Endothelial cell (in vitro differentiated cells): Measurements from ENCODE around the gene EEF1G. TPM values are rescaled to one million over a fixed set of nuclear protein-coding genes. Genes with fewer than 3 reads are reported as not detected.

Experiments
- DNase-seq: peaks from one replicate; pipeline ENCODE4 v3.0.0; 2021; ENCODE audit warnings: low spot score
- H3K27ac Mint-ChIP-seq: one replicate; pipeline ENCODE4 v1.8.0; 2021; ENCODE audit warnings: mixed read lengths, inconsistent platforms; ENCODE audit not compliant: unreplicated experiment
- H3K27me3 Mint-ChIP-seq: one replicate; pipeline ENCODE4 v1.8.0; 2021; ENCODE audit warnings: mild to moderate bottlenecking, moderate library complexity, mixed read lengths, inconsistent platforms; ENCODE audit not compliant: unreplicated experiment
- H3K36me3 Mint-ChIP-seq: one replicate; pipeline ENCODE4 v1.8.0; 2021; ENCODE audit warnings: mild to moderate bottlenecking, low read depth, mixed read lengths, inconsistent platforms; ENCODE audit not compliant: unreplicated experiment
- H3K4me1 Mint-ChIP-seq: one replicate; pipeline ENCODE4 v1.8.0; 2021; ENCODE audit warnings: mild to moderate bottlenecking, mixed read lengths, inconsistent platforms; ENCODE audit not compliant: unreplicated experiment
- H3K4me3 Mint-ChIP-seq: one replicate; pipeline ENCODE4 v1.8.0; 2021; ENCODE audit warnings: mild to moderate bottlenecking, mixed read lengths, inconsistent platforms; ENCODE audit not compliant: unreplicated experiment
- H3K9me3 Mint-ChIP-seq: one replicate; pipeline ENCODE4 v1.8.0; 2021; ENCODE audit warnings: mixed read lengths, inconsistent platforms; ENCODE audit not compliant: unreplicated experiment
- total RNA-seq: library from RNA; stranded (reverse); fragmentation: NEBNext Ultra II Directional; extraction: Animal tissue kit (Norgen Biotek cat#: 25700); gene quantifications from one replicate; pipeline ENCODE4 v1.2.1, GENCODE V29; 2021; ENCODE audit not compliant: unreplicated experiment
- TF ChIP-seq, protein P1 (sequence below): fragments of 200-600 bp; sonication (generic); IDR thresholded peaks from one replicate; pipeline ENCODE4 v1.5.0; 2021; ENCODE audit warnings: antibody characterized with exemption; ENCODE audit not compliant: unreplicated experiment

The EEF1G gene
- total RNA-seq, 1 donor from 2014 or later, result 1,951 TPM

DNA sequence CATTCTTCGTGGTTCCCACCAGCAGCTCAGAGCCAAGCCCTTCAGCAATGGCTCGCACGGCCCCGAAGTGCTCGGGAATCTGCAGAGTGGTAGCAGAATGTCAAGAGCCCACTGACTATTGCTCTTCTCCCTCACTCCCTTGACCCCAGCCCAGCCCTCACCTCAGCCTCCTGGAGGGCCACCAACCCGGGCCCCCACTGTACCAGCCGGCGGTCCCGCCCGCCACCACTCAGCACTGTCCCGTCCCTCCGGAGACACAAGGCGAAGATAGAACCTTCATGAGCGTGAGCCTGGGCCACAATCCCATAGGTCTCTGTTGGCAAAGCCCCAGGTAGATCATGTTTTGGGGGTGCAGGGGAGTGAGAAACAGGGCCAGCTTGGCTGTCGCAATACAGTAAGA, 32.2 kb upstream of the EEF1G start:
- peaks cover 38% of the 10 kb centered on the region for H3K36me3 Mint-ChIP-seq
- no peaks in the 10 kb centered on the region for H3K9me3 Mint-ChIP-seq
- peaks cover 34% of the 10 kb centered on the region for H3K4me1 Mint-ChIP-seq
- H3K27me3 Mint-ChIP-seq, result peaks cover 18% of the 10 kb centered on the region
- DNase-seq, result no peak
- no peak overlapping the region for H3K4me3 Mint-ChIP-seq
- TF ChIP-seq, protein P1, sequence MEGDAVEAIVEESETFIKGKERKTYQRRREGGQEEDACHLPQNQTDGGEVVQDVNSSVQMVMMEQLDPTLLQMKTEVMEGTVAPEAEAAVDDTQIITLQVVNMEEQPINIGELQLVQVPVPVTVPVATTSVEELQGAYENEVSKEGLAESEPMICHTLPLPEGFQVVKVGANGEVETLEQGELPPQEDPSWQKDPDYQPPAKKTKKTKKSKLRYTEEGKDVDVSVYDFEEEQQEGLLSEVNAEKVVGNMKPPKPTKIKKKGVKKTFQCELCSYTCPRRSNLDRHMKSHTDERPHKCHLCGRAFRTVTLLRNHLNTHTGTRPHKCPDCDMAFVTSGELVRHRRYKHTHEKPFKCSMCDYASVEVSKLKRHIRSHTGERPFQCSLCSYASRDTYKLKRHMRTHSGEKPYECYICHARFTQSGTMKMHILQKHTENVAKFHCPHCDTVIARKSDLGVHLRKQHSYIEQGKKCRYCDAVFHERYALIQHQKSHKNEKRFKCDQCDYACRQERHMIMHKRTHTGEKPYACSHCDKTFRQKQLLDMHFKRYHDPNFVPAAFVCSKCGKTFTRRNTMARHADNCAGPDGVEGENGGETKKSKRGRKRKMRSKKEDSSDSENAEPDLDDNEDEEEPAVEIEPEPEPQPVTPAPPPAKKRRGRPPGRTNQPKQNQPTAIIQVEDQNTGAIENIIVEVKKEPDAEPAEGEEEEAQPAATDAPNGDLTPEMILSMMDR, result no peak
- no peak overlapping the region for H3K27ac Mint-ChIP-seq

DNA sequence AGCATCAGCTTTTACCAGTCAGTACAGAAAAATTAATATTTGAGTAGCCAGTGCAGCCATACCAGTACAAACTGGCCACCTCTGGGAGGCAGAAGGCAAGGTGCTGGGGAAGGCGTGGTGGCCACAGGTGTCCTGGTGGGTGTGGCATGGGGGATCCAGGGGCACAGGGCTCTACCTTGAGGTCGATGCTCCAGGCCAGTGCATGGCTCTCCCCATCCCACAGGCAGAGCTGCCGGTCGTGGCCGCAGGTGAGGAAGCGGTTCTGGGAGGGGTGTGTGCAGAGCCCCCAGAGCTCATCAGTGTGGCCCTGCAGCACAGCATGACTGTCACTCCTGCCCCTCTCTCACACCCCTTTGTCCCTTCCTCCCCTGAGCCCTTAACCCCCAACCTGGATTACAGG, 31.8 kb upstream of the EEF1G start:
- no peak for DNase-seq
- Mint-ChIP-seq H3K27ac (no peak overlapping the region), H3K36me3 (peaks cover 40% of the 10 kb centered on the region), H3K27me3 (peaks cover 17% of the 10 kb centered on the region), H3K4me3 (no peak overlapping the region), H3K4me1 (peaks cover 34% of the 10 kb centered on the region), H3K9me3 (no peaks in the 10 kb centered on the region)
- TF ChIP-seq, protein P1, result no peak

DNA sequence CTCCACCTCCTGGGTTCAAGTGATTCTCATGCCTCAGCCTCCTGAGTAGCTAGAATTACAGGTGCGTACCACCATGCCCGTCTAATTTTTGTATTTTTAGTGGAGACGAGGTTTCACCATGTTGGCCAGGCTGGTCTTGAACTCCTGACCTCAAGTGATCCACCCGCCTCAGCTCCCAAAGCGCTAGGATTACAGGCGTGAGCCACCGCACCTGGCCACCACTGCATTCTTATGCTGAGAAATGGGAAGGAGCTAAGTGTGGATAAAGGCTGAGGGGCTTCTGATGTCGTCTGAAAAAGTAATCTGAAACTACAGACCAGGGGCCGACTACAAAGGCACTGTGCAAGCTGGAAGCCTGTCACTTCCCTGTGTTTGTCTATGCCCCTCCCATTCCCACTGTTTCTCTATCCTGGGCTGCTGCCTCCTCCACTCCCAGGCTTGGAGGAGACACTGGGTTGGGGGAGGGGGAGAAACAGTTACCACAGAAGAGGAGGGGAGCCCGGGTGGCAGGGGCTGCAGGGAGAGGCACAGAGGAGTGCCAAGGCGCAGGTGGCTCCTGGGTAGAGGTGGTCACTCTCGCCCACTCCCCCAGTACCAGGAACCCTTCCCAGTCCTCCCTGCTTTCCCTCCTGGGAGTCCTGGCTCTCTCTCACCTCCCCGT, 30.9 kb upstream of the EEF1G start:
- H3K4me3 Mint-ChIP-seq, result peak overlapping the region; percentile 91
- H3K9me3 Mint-ChIP-seq, result no peaks in the 10 kb centered on the region
- H3K27ac Mint-ChIP-seq, result no peak overlapping the region
- H3K36me3 Mint-ChIP-seq, result peaks cover 49% of the 10 kb centered on the region
- TF ChIP-seq, protein P1, result no peak
- peaks cover 37% of the 10 kb centered on the region for H3K4me1 Mint-ChIP-seq
- H3K27me3 Mint-ChIP-seq, result peaks cover 19% of the 10 kb centered on the region
- DNase-seq, result no peak

DNA sequence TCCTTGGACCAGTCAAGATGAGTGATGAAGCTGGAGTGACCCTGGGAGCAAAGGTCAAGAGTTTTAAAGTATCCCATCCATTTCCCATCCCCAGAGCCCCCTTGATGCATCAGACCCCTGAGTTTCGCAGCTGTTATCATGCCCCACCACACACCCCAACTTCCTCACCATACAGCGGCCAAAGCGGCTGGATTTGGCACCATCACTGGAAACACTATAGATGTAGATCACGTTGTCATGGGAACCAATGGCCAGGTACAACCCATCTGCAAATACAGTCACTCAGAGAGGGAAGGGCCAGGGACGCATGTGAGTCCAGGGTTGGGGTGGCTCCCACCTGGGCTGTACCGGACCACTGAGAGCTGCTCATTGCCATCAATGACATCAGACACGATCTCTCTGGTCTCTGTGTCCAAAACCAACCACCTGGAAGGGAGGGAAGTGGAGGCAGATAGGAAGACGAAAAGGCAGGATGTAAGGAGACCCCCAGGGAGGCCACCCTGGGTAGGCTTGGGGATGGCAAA, 30.1 kb upstream of the EEF1G start:
- no peaks in the 10 kb centered on the region for H3K9me3 Mint-ChIP-seq
- no peak for DNase-seq
- peak overlapping the region; percentile 91 for H3K4me3 Mint-ChIP-seq
- H3K36me3 Mint-ChIP-seq, result peaks cover 53% of the 10 kb centered on the region
- H3K4me1 Mint-ChIP-seq, result peaks cover 45% of the 10 kb centered on the region
- TF ChIP-seq, protein P1, result no peak
- H3K27me3 Mint-ChIP-seq, result peaks cover 15% of the 10 kb centered on the region
- peak overlapping the region; percentile 89 for H3K27ac Mint-ChIP-seq

DNA sequence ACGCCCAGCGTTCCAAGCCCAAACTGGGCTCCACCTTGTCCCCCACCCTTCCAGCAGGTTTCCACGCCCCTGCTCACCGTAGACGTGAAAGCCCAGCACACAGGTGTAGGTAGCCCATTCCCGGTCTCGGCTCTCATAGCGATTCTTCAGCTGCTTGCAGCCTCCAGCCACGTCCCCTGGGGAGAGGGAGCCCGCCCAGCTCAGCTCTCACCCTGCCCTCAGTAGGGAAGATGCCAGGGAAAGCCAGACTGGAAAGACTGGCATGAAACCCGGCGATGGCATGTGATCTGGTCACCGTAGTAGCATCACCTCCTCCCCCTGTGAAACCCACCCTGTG, 29.3 kb upstream of the EEF1G start:
- Mint-ChIP-seq H3K27ac (peak overlapping the region; percentile 89), H3K9me3 (no peaks in the 10 kb centered on the region), H3K27me3 (peaks cover 19% of the 10 kb centered on the region), H3K4me1 (peaks cover 52% of the 10 kb centered on the region), H3K4me3 (peak overlapping the region; percentile 91), H3K36me3 (peaks cover 56% of the 10 kb centered on the region)
- DNase-seq, result no peak
- TF ChIP-seq, protein P1, result no peak
